ENCODE data around the gene PBX2. TPM values are rescaled to one million over a fixed set of nuclear protein-coding genes. Genes with fewer than 3 reads are reported as not detected.

Gene PBX2
- total and polyA plus RNA-seq, 10 of the 15 experiments (the other 5 are each of a cell fraction or from before 2014, with no cell fraction given): 0.84 to 66.5 (median 20.6) TPM

DNA sequence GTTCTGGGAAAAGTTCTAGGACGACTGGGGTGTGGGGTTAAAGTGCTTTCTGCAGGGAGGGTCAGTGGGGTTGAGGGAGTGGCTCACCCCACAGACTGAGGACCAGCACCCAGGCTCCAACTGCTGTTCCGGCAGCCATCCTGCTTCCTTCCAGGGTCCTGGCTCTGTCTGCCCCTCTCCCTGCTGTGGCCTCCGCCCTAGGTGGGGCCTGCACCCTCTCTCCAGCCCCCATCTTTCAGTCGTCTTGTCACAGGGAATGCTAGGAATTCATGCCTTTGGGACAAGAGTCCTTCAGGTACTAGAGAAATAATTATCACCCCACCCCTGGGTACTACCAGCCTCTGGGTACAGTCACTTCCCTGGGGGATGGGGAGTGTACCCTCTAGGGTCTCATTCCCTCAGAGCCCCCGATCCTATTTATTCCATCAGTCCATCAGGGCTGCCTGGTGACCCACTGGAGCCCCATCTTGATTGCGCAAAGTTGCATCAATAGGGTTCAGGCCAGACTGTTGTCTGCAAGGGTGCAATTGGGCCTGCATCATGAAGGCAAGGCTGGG is 5.8 kb downstream of the PBX2 start, which contains the start of gene AGER:
Gene AGER, minus strand, starts transcription at position 170 of the 557 bp plus-strand sequence. Its CDS starts 31 bp downstream, at position 139.
- H3K27ac ChIP-seq (ENCODE audit: control insufficient read depth, insufficient read depth): no peak within 1 kb of the TSS
- H3K9ac ChIP-seq (ENCODE audit: control insufficient read depth, insufficient read depth, low read length): no peak within 1 kb of the TSS
- no TSS peak for BruUV-seq (replicated peaks)
- ATAC-seq (no peak), DNase-seq (ENCODE audit: low read depth, low spot score) (no peak), FAIRE-seq (no peak)
- H2AFZ ChIP-seq (ENCODE audit: control insufficient read depth, low read depth, low read length): no peak within 1 kb of the TSS
- intact Hi-C loops (cut with micrococcal nuclease; ENCODE audit: unreplicated experiment): no loop called here
- H3K9me3 ChIP-seq (replicated peaks; ENCODE audit: control insufficient read depth, insufficient read depth, low read length): no peaks in the 10 kb centered on the region
- 87% methylated on average over 6 of the region's 6 CpGs for WGBS (ENCODE audit: insufficient coverage, insufficient replicate concordance, low lambda C conversion rate, missing lambda C conversion rate)
- H3K4me3 ChIP-seq: no peak within 1 kb of the TSS
- CTCF ChIA-PET: no interaction called here
- peaks cover 4 to 9% of the 10 kb centered on the region in 2 experiments; a peak in 3 of 4 replicates for H3K36me3 ChIP-seq (ENCODE audit: control insufficient read depth in 2 of 2, insufficient read depth in 2 of 2, low read length in 1 of 2)
- H3K4me1 ChIP-seq (ENCODE audit: control insufficient read depth, insufficient read depth, low read length): peaks cover 23% of the 10 kb centered on the region
- POLR2A ChIA-PET: interaction anchor here (1.2 kb wide), 1 partner anchor 12 kb away, joined by 5 read pairs; no protein-coding TSS in a partner anchor
- H4K20me1 ChIP-seq (ENCODE audit: control insufficient read depth, insufficient read depth): no peaks in the 10 kb centered on the region
- SMC1A ChIA-PET (ENCODE audit: uncharacterized antibody, unreplicated experiment): no interaction called here
- RAD21 ChIA-PET (ENCODE audit: unreplicated experiment): no interaction called here
- TF ChIP-seq ZNF384 (IDR thresholded peaks at IDR 0.05; ENCODE audit: borderline replicate concordance, low read depth, low read length) (no peak), PML (IDR thresholded peaks at IDR 0.05; ENCODE audit: low read length) (0 out of 2 replicates have a peak, but pooled peaks have one; percentile 40), POLR2A (IDR thresholded peaks at IDR 0.05; ENCODE audit: low read depth, low read length) (peak; percentile 49; the same call in 1 of the 2 replicates), MTA3 (IDR thresholded peaks at IDR 0.05; ENCODE audit: borderline replicate concordance, low read length) (0 out of 2 replicates have a peak, but pooled peaks have one; percentile 34), EP300 (IDR thresholded peaks at IDR 0.05; ENCODE audit: borderline replicate concordance in 1 of 2, control insufficient read depth in 1 of 2, low read depth in 2 of 2, low read length in 2 of 2) (no peak)
- no peak within 1 kb of the TSS for H3K4me2 ChIP-seq (ENCODE audit: control insufficient read depth, insufficient read depth)
- no peaks in the 10 kb centered on the region for H3K27me3 ChIP-seq (replicated peaks in 1 of 2; ENCODE audit: control insufficient read depth in 2 of 2, insufficient read depth in 2 of 2, low read length in 1 of 2)
- H3K79me2 ChIP-seq (ENCODE audit: control insufficient read depth, insufficient read depth, low read length): peaks cover 22% of the 10 kb centered on the region
- in situ Hi-C loops (cut with MboI): no loop called here

DNA sequence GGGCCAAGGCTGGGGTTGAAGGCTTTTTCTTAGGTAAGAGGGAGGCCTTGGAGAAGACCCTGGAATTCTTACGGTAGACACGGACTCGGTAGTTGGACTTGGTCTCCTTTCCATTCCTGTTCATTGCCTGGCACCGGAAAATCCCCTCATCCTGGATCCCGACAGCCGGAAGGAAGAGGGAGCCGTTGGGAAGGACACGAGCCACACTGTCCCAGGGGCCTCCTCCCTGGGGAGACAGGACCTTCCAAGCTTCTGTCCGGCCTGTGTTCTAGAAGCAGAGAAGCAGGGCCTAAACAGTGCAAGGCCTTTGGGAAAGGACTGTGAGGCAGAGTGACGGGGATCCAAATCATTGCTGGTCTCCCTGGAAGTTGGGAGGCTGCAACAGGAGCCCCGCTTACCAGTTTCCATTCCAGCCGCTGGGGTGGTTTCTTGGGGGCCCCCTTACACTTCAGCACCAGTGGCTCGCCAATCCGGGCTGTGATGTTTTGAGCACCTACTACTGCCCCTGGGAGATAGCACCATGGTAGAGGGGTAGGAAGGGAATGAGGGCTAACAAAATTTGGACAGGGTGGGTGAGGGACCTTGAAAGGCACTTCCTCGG is 6.4 kb downstream of the PBX2 start:
- Histone ChIP-seq H3K9ac (ENCODE audit: control insufficient read depth, insufficient read depth, low read length) (no peak overlapping the region), H3K4me3 (no peak overlapping the region), H3K9me3 (replicated peaks; ENCODE audit: control insufficient read depth, insufficient read depth, low read length) (no peaks in the 10 kb centered on the region), H3K4me2 (ENCODE audit: control insufficient read depth, insufficient read depth) (no peak overlapping the region), H2AFZ (ENCODE audit: control insufficient read depth, low read depth, low read length) (no peak overlapping the region), H3K79me2 (ENCODE audit: control insufficient read depth, insufficient read depth, low read length) (peaks cover 22% of the 10 kb centered on the region), H3K27ac (ENCODE audit: control insufficient read depth, insufficient read depth) (no peak overlapping the region), H3K27me3 (replicated peaks in 1 of 2; ENCODE audit: control insufficient read depth in 2 of 2, insufficient read depth in 2 of 2, low read length in 1 of 2) (no peaks in the 10 kb centered on the region), H4K20me1 (ENCODE audit: control insufficient read depth, insufficient read depth) (no peaks in the 10 kb centered on the region), H3K36me3 (ENCODE audit: control insufficient read depth in 2 of 2, insufficient read depth in 2 of 2, low read length in 1 of 2) (peaks cover 4 to 9% of the 10 kb centered on the region in 2 experiments; a peak in 3 of 4 replicates), H3K4me1 (ENCODE audit: control insufficient read depth, insufficient read depth, low read length) (peaks cover 21% of the 10 kb centered on the region)
- in situ Hi-C loops (cut with MboI) (no loop called here), intact Hi-C loops (cut with micrococcal nuclease; ENCODE audit: unreplicated experiment) (no loop called here)
- SMC1A ChIA-PET (ENCODE audit: uncharacterized antibody, unreplicated experiment): no interaction called here
- 88% methylated on average over 15 of the region's 15 CpGs for whole genome bisulfite sequencing (ENCODE audit: insufficient coverage, insufficient replicate concordance, low lambda C conversion rate, missing lambda C conversion rate)
- ATAC-seq (no peak), FAIRE-seq (no peak), DNase-seq (ENCODE audit: low read depth, low spot score) (no peak)
- CTCF ChIA-PET: no interaction called here
- RAD21 ChIA-PET (ENCODE audit: unreplicated experiment): interaction anchor here (1.2 kb wide), 1 partner anchor 12 kb away, joined by 3 read pairs; no protein-coding TSS in a partner anchor
- POLR2A ChIA-PET: no interaction called here
- no TSS peak for BruUV-seq (replicated peaks)
- TF ChIP-seq PRDM15 (CRISPR knock-in tag; IDR thresholded peaks at IDR 0.05) (no peak), LARP7 (IDR thresholded peaks at IDR 0.05) (no peak)
